OCI-LY7 (cell line): ENCODE data around the gene GJA5. TPM values are rescaled to one million over a fixed set of nuclear protein-coding genes. Genes with fewer than 3 reads are reported as not detected.

Source experiments
- BruUV-seq: library from RNA; stranded (reverse); fragments of 400-500 nt; replicated peaks from 2 replicates; lab custom pipeline; 2021; lab: Mats Ljungman, UMichigan
- CTCF ChIA-PET: fragments of 300-600 bp; sonication (Branson Sonifier 250); formaldehyde crosslinking; loops from one replicate; lab custom pipeline; 2022; ENCODE audit warnings: antibody characterized with exemption; ENCODE audit not compliant: unreplicated experiment; lab: Charles Lee
- POLR2A ChIA-PET: fragments of 300-600 bp; sonication (Branson Sonifier 250); formaldehyde crosslinking; loops from one replicate; lab custom pipeline; 2022; ENCODE audit warnings: antibody characterized with exemption; lab: Charles Lee
- DNase-seq: peaks from one replicate; pipeline ENCODE4 v3.0.0-alpha.2; 2015; ENCODE audit warnings: low spot score
- H2AFZ ChIP-seq: fragments of 200-600 bp; sonication (generic), shearing (Covaris generic); 2 replicates; pipeline ENCODE4 v1.6.1; 2014; ENCODE audit warnings: mild to moderate bottlenecking, antibody characterized with exemption, low read length, moderate library complexity
- H3K27ac ChIP-seq: fragments of 200-600 bp; sonication (generic); 2 replicates; pipeline ENCODE4 v1.5.1; 2014; ENCODE audit warnings: mixed run types, low read depth, mild to moderate bottlenecking, moderate library complexity, low read length, inconsistent platforms; ENCODE audit not compliant: poor library complexity, severe bottlenecking
- H3K36me3 ChIP-seq: fragments of 200-600 bp; sonication (generic); 2 replicates; pipeline ENCODE4 v1.6.1; 2014; ENCODE audit warnings: mild to moderate bottlenecking, antibody characterized with exemption, low read length, moderate library complexity, mixed read lengths; ENCODE audit not compliant: insufficient read depth
- H3K4me1 ChIP-seq: fragments of 200-600 bp; sonication (generic); 2 replicates; pipeline ENCODE4 v1.5.1; 2014; ENCODE audit warnings: mild to moderate bottlenecking, low read length; ENCODE audit not compliant: insufficient read depth, poor library complexity, severe bottlenecking
- H3K4me2 ChIP-seq: fragments of 200-600 bp; sonication (generic); 2 replicates; pipeline ENCODE4 v1.6.1; 2014; ENCODE audit warnings: mild to moderate bottlenecking, low read length
- H3K4me3 ChIP-seq: fragments of 200-600 bp; sonication (generic); 2 replicates; pipeline ENCODE4 v1.5.1; 2014; ENCODE audit warnings: mild to moderate bottlenecking, low read depth, low read length; ENCODE audit not compliant: poor library complexity, severe bottlenecking
- H3K79me2 ChIP-seq: fragments of 200-600 bp; sonication (generic); 2 replicates; pipeline ENCODE4 v1.6.1; 2016; ENCODE audit warnings: low read depth, mild to moderate bottlenecking, low read length, moderate library complexity, mixed read lengths; ENCODE audit not compliant: insufficient read depth
- H3K9me2 ChIP-seq: fragments of 200-600 bp; sonication (generic); 2 replicates; pipeline ENCODE4 v1.6.1; 2016; ENCODE audit warnings: mild to moderate bottlenecking, low read length, mixed read lengths; ENCODE audit not compliant: insufficient read depth
- H3K9me3 ChIP-seq: fragments of 200-600 bp; sonication (generic); 2 replicates; pipeline ENCODE4 v1.6.1; 2014; ENCODE audit warnings: mild to moderate bottlenecking, mixed run types, low read length, mixed read lengths
- H4K20me1 ChIP-seq: fragments of 200-600 bp; sonication (generic); 2 replicates; pipeline ENCODE4 v1.6.1; 2014; ENCODE audit warnings: mild to moderate bottlenecking, antibody characterized with exemption, low read length, moderate library complexity, mixed read lengths; ENCODE audit not compliant: insufficient read depth
- EZH2phosphoT487 ChIP-seq: fragments of 200-600 bp; sonication (generic); IDR thresholded peaks from 2 replicates; pipeline ENCODE4 v1.6.1; 2018; ENCODE audit warnings: low read depth, borderline replicate concordance, mild to moderate bottlenecking, mixed run types, antibody characterized with exemption, low read length, moderate library complexity, mixed read lengths
- intact Hi-C: fragments of 100-400 bp; cut with micrococcal nuclease; formaldehyde crosslinking; loops from one replicate; pipeline ENCODE4 v1.10.0; 2022; ENCODE audit not compliant: unreplicated experiment
- total RNA-seq, 2 experiments: library from RNA; depleted of rRNA in 1 of 2; stranded (reverse); fragments of >200 nt in 1 of 2; shearing (Covaris generic) in 1 of 2; gene quantifications; 2 replicates each; pipeline ENCODE4 v1.2.3, GENCODE V29; 2014 to 2022
- TF ChIP-seq, protein P1 (sequence below): fragments of 200-600 bp; sonication (generic); conservative IDR thresholded peaks from 2 replicates; pipeline ENCODE4 v1.5.1; 2014; ENCODE audit warnings: mild to moderate bottlenecking, antibody characterized with exemption, low read length, moderate library complexity, mixed read lengths

The GJA5 gene
- total RNA-seq, 2 experiments from 2014 or later = not detected

DNA sequence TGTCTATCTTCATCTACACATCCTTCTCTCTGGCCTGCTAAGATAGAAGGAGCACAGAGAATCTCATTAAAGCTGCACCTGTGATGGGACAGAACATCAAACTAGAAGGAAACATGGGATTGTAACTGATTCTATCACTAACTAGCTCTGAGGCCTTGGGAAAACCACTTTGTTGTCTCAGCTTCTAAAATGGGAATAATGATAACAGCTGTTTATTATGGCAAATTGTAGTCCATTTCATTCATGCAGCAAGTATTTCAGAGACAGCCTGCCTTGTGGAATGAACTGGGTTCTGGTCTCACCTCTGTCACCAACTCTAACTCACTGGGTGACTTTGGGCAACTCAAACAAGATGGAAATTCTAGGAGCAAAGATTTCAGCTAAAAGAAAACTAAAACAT is 12.4 kb downstream of the GJA5 start:
- no TSS peak for BruUV-seq
- intact Hi-C loops = no loop called here
- no peaks in the 10 kb centered on the region for H3K79me2 ChIP-seq
- H3K4me2 ChIP-seq = no peak overlapping the region
- H3K9me3 ChIP-seq = no peaks in the 10 kb centered on the region
- no peaks in the 10 kb centered on the region for H3K9me2 ChIP-seq
- CTCF ChIA-PET = no interaction called here
- no peak for TF ChIP-seq EZH2phosphoT487
- TF ChIP-seq, protein P1, sequence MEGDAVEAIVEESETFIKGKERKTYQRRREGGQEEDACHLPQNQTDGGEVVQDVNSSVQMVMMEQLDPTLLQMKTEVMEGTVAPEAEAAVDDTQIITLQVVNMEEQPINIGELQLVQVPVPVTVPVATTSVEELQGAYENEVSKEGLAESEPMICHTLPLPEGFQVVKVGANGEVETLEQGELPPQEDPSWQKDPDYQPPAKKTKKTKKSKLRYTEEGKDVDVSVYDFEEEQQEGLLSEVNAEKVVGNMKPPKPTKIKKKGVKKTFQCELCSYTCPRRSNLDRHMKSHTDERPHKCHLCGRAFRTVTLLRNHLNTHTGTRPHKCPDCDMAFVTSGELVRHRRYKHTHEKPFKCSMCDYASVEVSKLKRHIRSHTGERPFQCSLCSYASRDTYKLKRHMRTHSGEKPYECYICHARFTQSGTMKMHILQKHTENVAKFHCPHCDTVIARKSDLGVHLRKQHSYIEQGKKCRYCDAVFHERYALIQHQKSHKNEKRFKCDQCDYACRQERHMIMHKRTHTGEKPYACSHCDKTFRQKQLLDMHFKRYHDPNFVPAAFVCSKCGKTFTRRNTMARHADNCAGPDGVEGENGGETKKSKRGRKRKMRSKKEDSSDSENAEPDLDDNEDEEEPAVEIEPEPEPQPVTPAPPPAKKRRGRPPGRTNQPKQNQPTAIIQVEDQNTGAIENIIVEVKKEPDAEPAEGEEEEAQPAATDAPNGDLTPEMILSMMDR = no peak
- H3K4me1 ChIP-seq = no peaks in the 10 kb centered on the region
- no peak overlapping the region for H3K27ac ChIP-seq
- no peaks in the 10 kb centered on the region for H3K36me3 ChIP-seq
- POLR2A ChIA-PET = interaction anchor here (0.7 to 1.3 kb wide), 3 partner anchors 15 to 297 kb away, joined by 3 to 4 read pairs (median 3); no protein-coding TSS in a partner anchor
- DNase-seq = no peak
- H3K4me3 ChIP-seq = no peak overlapping the region
- H4K20me1 ChIP-seq = no peaks in the 10 kb centered on the region
- H2AFZ ChIP-seq = no peak overlapping the region

DNA sequence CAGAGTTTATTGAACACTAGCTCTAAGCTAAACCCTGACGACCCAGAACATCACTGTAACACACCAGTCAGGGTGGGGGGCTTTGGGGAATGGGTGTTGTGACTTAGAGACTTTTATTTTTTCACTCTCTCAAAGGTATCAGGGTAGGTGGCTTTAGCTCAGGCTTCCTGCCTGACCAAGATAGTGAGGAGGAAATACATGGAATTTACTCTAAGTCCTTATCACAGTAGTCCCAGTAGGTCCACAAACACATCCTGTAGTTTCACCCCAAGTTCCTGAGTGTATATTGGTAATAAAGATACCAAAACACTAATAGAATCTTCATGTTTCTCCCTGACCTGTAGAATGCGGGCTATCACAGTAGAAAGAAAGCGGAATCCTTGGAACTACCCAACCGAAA is 15.1 kb downstream of the GJA5 start:
- Histone ChIP-seq H3K9me3 (no peaks in the 10 kb centered on the region), H3K27ac (no peak overlapping the region), H3K36me3 (no peaks in the 10 kb centered on the region), H3K4me2 (no peak overlapping the region), H3K4me1 (no peaks in the 10 kb centered on the region), H3K4me3 (no peak overlapping the region), H3K9me2 (no peaks in the 10 kb centered on the region), H4K20me1 (no peaks in the 10 kb centered on the region), H3K79me2 (no peaks in the 10 kb centered on the region), H2AFZ (no peak overlapping the region)
- no peak for DNase-seq
- TF ChIP-seq, protein P1 = no peak
- no peak for TF ChIP-seq EZH2phosphoT487
- ChIA-PET POLR2A (no interaction called here), CTCF (no interaction called here)
- intact Hi-C loops = no loop called here
- no TSS peak for BruUV-seq

DNA sequence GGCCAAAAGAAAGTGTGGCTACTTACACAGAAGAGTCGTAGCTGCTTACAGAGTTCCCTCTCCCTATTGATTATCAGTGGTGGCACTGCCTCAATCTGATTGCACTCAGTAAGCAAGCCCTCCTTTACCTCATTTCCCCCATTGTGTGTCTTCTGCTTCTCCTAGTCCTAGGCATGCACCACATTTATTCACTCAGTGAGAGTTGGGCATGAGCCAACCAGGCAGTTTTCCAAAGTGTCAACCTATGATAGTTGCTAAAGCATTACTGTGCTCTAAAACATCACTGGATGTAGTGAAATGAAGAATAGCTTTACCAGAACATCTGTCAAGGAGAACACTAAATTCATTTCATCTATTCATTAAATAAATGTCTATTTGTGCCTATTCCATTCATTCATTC is 19.3 kb downstream of the GJA5 start:
- Histone ChIP-seq H3K36me3 (no peaks in the 10 kb centered on the region), H2AFZ (no peak overlapping the region), H3K4me2 (no peak overlapping the region), H3K4me3 (no peak overlapping the region), H3K79me2 (no peaks in the 10 kb centered on the region), H4K20me1 (no peaks in the 10 kb centered on the region), H3K27ac (no peak overlapping the region), H3K9me2 (no peaks in the 10 kb centered on the region), H3K4me1 (no peaks in the 10 kb centered on the region), H3K9me3 (no peaks in the 10 kb centered on the region)
- no TSS peak for BruUV-seq
- POLR2A ChIA-PET = no interaction called here
- CTCF ChIA-PET = no interaction called here
- intact Hi-C loops = no loop called here
- no peak for DNase-seq
- no peak for TF ChIP-seq EZH2phosphoT487
- TF ChIP-seq, protein P1 = no peak
